Measurements from ENCODE around the gene PRDM2. TPM values are rescaled to one million over a fixed set of nuclear protein-coding genes. Genes with fewer than 3 reads are reported as not detected.
"Not testable (repeated sequence)": the region's sequence is repeated elsewhere in the genome, so short reads cannot be mapped to it uniquely, and the experiment has no call there.

Gene PRDM2
- total RNA-seq, 6 experiments from 2014 or later: 20.9 to 26.9 (median 25.7) TPM

DNA sequence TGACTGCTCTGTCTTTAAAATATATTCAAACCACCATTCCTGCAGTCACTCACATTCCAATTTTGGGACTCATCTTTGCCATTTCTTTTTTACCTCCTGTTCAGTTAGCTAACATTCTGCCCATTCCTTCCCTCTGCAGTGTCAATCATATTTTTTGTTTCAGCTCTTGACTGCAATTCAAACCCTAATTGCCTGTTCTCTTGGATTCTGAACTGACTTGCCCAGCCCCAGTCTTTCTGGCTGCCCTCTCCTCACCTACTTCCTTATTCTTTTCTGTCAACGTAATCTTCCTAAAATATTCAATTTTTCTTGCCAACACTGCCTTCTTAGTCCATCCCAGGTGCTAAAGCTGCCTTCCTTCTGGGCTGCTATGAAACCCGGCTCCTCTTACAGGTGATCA is 6.1 kb downstream of the PRDM2 start:
- TF ChIP-seq, protein P1, sequence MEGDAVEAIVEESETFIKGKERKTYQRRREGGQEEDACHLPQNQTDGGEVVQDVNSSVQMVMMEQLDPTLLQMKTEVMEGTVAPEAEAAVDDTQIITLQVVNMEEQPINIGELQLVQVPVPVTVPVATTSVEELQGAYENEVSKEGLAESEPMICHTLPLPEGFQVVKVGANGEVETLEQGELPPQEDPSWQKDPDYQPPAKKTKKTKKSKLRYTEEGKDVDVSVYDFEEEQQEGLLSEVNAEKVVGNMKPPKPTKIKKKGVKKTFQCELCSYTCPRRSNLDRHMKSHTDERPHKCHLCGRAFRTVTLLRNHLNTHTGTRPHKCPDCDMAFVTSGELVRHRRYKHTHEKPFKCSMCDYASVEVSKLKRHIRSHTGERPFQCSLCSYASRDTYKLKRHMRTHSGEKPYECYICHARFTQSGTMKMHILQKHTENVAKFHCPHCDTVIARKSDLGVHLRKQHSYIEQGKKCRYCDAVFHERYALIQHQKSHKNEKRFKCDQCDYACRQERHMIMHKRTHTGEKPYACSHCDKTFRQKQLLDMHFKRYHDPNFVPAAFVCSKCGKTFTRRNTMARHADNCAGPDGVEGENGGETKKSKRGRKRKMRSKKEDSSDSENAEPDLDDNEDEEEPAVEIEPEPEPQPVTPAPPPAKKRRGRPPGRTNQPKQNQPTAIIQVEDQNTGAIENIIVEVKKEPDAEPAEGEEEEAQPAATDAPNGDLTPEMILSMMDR (IDR thresholded peaks at IDR 0.05): no peak
- Mint-ChIP-seq H3K36me3 (ENCODE audit: low read depth) (no peaks in the 10 kb centered on the region), H3K27ac (no peak overlapping the region), H3K4me3 (no peak overlapping the region), H3K4me1 (ENCODE audit: low read depth) (peaks cover 11% of the 10 kb centered on the region), H3K27me3 (ENCODE audit: insufficient read depth) (no peaks in the 10 kb centered on the region), H3K9me3 (no peaks in the 10 kb centered on the region)
- DNase-seq: no peak

DNA sequence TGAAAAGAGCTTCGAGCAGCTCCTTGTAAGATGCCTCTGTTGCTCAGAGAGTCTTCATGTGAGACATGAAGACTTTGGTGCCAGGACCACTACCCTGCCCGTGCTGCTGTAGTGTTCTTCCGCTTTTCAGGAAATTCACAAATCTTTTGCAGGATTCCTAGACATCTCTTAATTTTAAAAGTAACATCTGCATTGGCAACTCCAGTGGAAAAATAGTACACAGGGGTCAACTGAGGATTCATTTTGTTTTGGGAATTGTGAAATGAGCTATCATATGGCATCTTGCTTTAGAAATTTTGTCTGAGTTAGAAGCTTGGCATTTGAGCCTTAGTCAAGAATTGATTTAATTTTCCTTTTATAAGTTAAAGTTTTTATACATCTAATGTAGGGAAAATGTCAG is 7.2 kb downstream of the PRDM2 start:
- Mint-ChIP-seq H3K27ac (no peak overlapping the region), H3K4me1 (ENCODE audit: low read depth) (peaks cover 6% of the 10 kb centered on the region), H3K27me3 (ENCODE audit: insufficient read depth) (0 out of 2 replicates have a peak, but pooled peaks cover 3% of the 10 kb centered on the region), H3K9me3 (no peaks in the 10 kb centered on the region), H3K36me3 (ENCODE audit: low read depth) (no peaks in the 10 kb centered on the region), H3K4me3 (no peak overlapping the region)
- DNase-seq: no peak
- TF ChIP-seq, protein P1 (IDR thresholded peaks at IDR 0.05): no peak

DNA sequence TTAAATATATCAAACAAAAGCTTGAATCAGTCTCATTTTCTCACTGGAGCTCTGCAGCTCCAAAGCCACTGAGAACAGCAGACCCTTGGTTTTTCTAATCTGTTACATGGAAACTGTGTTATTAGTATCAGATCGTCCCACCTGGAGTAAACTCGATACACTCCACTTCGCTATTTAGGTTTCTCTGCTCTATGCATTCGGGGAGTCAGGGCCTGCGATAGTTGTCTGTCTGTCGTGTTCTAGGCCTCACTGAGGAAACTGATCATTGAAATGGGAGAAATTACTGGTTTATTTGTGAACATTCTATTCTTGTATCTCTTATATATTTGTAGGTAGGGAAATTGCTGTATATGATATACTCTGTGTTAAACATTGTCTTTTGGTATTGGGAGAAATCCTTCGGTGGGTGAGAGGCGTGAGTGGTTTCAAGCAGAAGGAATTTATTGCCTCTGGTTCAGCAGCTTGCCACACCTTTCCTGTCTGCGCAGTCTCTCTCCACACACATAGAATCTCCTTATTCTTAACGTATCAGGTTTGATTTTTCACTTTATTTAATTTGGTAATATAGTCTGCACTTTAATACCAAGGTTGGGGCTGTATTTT is 8.5 kb downstream of the PRDM2 start:
- Mint-ChIP-seq H3K9me3 (no peaks in the 10 kb centered on the region), H3K27me3 (ENCODE audit: insufficient read depth) (peaks cover 3% of the 10 kb centered on the region; the same call in 1 of the 2 replicates), H3K36me3 (ENCODE audit: low read depth) (no peaks in the 10 kb centered on the region), H3K4me3 (no peak overlapping the region), H3K27ac (no peak overlapping the region), H3K4me1 (ENCODE audit: low read depth) (peaks cover 6% of the 10 kb centered on the region)
- DNase-seq: no peak
- TF ChIP-seq, protein P1 (IDR thresholded peaks at IDR 0.05): no peak

DNA sequence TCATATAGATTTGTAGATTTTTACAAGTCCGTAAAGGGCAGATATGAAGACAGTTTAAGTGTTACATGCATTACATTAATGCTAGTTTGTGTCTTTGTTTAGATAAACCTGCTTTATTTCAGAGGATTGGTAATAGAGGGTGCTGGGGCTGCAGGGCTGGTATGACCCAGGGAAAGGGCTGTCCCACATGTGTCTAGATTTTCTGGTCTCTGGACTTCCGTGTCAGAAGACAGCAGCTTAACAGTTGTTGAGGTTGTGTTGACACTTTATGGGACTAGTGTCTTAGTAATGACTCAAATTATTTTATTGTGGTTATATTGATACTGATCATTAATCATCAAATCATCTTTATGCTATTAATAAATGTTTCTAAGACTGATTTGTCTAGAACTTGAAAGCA is 10.1 kb downstream of the PRDM2 start:
- Mint-ChIP-seq H3K4me1 (ENCODE audit: low read depth) (peaks cover 7% of the 10 kb centered on the region), H3K27me3 (ENCODE audit: insufficient read depth) (peaks cover 3% of the 10 kb centered on the region), H3K27ac (no peak overlapping the region), H3K4me3 (no peak overlapping the region), H3K36me3 (ENCODE audit: low read depth) (no peaks in the 10 kb centered on the region), H3K9me3 (no peaks in the 10 kb centered on the region)
- DNase-seq: no peak
- TF ChIP-seq, protein P1 (IDR thresholded peaks at IDR 0.05): no peak

DNA sequence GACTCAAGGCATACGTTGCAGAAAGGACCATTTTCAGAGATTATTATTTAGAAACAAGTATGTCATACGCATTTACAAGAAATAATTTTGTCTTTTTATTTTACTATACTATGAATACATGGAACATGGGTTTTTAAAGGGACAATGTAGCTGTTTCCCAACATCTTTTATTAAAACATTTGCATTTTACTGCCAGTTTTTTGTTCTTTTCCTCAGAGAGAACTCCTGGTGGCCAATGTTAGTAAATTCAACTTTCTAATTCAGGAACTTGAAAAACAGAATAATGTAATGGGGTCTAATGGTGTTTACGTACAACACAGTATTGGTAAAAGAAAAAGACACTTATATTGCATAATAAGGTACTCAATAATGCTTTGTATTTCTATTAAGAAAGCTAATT is 14.9 kb downstream of the PRDM2 start:
- Mint-ChIP-seq H3K27ac (no peak overlapping the region; the same call in 1 of the 2 replicates), H3K4me1 (ENCODE audit: low read depth) (peaks cover 8% of the 10 kb centered on the region; the same call in 1 of the 2 replicates), H3K9me3 (no peaks in the 10 kb centered on the region), H3K36me3 (ENCODE audit: low read depth) (no peaks in the 10 kb centered on the region), H3K4me3 (no peak overlapping the region), H3K27me3 (ENCODE audit: insufficient read depth) (peaks cover 3% of the 10 kb centered on the region)
- no peak for DNase-seq
- TF ChIP-seq, protein P1 (IDR thresholded peaks at IDR 0.05): peak; percentile 71

DNA sequence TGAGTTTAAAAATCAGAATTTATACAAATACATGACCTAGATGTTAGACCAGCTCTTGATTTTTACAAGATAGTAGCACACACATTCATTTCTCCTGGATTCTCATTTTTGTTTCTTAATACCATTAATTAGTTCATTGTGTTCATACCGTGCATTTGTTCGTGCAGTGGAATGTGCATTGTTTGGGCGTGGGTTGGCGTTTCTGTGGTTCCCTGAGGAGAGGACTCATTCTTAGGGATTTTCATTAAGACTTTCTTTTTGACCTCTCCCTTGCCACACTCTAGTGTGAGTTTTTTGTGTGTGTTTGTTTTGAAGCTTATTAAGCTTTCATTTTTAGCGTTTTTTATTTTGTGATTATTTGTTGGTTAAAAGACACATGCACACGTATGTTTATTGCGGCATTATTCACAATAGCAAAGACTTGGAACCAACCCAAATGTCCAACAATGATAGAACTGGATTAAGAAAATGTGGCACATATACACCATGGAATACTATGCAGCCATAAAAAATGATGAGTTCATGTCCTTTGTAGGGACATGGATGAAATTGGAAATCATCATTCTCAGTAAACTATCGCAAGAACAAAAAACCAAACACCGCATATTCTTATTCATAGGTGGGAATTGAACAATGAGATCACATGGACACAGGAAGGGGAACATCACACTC is 15.8 kb downstream of the PRDM2 start:
- peak overlapping the region; percentile 25; the same call in 1 of the 2 replicates for H3K27ac Mint-ChIP-seq
- H3K27me3 Mint-ChIP-seq (ENCODE audit: insufficient read depth); DNase-seq; H3K36me3 Mint-ChIP-seq (ENCODE audit: low read depth); H3K9me3 Mint-ChIP-seq; H3K4me1 Mint-ChIP-seq (ENCODE audit: low read depth); H3K4me3 Mint-ChIP-seq: not testable (repeated sequence)

Measured in HFFc6 (cell line).